Stimulated activated CD4-positive, alpha-beta T cell treated with anti-CD3 and anti-CD28 coated beads, Interleukin-1b, Interleukin-23, amount 100 ng/mL, for 48 hours (primary cell): ENCODE results near the gene GRID1.
"Not testable (repeated sequence)": the region's sequence is repeated elsewhere in the genome, so short reads cannot be mapped to it uniquely, and the experiment has no call there.

Experiments
- DNase-seq: peaks from one replicate; pipeline ENCODE4 v3.0.0-alpha.2; 2020

GRID1 gene

DNA sequence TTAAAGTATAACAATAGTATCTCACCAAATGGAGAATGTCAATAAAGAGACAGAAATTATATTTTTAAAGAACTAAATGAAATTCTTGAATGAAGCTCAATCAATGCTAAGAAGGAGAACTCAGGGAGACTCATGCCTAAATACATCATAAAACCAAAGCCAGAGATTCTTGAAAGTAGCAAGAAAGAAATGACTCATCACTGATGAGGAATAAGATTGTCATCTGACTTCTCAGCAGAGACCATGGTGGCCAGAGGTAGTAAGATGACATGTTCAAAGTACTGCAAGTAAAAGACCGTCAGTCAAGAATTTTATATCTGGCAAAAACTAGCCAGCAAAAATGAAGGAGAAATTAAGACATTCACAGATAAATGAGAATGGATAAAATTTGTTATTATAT lies 399.0 kb downstream of the GRID1 start:
- no peak for DNase-seq

DNA sequence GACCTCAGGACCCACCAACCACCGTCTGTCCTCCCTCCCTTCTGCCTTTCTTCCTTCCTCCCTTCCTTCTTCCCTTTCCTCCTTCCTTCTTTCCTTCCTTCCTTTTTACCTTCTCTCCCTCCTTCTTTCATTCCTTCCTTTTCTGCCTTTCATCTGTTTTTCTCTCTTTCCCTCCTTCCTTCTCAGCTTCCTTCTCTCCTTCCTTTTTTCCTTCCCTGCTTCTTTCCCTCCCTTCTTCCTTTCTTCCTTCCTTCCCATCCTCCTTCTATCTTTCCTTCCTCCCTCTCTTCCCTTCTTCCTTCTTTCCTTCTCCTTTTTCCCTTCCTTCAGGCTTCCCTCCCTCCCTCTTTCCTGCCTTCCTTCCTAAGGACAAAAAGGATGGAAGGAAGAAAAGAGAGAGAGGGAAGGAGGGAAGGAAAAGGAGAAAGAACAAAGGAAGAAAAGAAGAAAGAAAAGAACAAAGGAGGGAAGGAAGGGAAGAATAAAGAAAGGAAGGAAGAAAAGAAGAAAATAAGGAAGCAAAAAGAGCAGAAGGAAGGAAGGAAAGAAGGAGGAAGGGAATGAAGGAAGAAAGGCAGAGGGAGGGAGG lies 405.0 kb downstream of the GRID1 start:
- DNase-seq = no peak

DNA sequence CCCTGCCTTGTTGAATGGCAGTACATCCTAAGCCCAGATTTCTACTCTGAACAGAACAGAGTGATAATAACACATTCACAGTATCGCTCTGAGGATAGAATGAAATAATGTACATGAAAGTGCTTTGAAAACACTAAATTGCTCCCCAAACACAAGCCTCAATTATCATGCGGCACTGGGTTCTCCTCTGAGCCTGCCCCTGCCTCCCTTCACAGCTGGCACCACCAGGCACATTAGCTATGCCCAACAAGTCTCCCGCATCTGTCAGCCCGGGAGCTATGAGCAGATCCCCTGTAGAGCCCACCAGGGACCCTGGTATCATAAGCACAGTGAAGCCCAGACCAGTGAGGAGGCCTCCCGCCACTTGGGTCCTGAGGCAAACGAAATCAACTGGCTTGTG lies 405.5 kb downstream of the GRID1 start:
- DNase-seq = no peak

DNA sequence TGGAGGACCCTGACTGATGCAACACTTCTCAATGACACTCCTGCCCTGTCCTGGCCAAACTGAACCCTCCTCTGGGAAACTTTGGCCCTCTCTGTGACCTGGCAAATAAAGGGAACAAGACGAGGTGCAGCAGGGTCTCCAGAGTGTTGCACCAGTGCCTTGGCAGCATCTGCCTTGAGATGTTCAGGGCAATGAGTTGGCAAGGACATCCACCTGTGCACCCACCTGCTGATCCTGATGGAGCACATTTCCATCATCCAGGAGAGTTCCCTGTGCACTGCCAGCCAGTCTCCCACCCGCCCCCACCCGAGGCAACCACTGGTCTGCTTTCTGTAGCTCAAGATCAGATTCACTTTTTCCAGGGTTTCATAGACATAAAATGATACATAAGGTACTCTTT lies 407.4 kb downstream of the GRID1 start:
- no peak for DNase-seq

DNA sequence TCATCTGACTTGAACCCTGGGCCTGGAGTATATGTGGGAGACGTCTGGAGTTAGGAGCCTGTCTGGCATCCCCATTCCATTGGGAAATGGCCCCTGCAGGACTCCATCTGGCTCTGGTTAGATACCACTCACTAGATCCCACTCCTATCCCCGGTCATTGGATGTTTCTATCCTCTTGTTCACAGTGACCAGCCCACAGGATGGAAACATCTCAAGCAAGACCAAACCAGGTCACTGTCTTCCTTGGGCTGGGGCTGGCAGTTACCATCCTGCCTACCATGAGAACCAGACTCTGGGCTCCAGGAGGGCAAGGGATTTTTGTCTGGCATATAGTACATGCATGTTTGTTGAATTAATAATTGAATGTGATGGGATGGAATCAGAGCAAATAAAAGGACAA lies 415.7 kb downstream of the GRID1 start:
- DNase-seq = no peak

DNA sequence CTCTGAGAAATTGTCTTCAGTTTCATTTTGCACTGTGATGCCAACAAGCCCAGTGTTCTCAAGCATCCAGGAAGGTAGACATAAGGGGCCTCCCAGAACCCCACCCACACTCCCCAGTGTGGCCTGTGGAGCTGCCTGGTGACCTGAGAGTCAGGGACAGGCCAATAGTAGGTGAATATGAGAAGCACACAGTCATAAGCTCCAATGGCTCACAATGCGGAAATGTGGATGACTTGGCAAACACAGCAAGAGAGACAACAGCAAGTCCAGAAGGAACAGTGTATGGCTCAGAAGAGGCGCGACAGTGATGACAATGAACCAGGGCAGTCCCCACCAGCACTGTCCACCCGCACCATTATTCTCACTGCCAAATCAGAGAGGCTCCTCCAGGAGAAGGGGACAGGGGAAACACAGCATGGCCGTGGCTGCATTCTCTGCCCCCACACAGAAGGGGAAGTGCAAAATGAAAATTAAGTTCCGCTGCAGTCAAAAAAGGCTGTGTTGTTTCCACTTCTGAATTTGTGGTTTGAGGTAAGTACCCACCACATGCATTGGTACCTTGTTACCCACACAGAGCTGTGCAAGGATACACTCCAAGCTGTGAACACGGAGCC lies 419.8 kb downstream of the GRID1 start:
- DNase-seq = no peak

DNA sequence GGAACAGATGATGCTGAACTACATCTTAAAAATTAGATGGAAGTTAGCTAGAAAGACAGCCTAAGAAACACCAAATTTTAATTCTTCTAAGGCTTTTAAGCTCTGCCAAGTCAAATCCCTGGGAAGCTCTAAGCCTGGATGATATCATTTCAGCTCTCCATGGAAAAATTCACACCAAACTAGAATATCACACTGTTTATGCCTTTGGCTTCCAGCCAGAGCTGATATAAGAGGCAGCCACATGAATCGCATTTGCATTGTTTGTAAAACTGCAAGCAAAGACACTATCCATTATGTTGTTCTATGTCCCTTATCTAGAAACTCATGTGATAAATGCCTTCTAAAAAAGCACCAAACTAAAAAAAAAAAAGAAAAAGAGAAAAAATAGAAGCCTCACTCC lies 430.4 kb downstream of the GRID1 start:
- no peak for DNase-seq

DNA sequence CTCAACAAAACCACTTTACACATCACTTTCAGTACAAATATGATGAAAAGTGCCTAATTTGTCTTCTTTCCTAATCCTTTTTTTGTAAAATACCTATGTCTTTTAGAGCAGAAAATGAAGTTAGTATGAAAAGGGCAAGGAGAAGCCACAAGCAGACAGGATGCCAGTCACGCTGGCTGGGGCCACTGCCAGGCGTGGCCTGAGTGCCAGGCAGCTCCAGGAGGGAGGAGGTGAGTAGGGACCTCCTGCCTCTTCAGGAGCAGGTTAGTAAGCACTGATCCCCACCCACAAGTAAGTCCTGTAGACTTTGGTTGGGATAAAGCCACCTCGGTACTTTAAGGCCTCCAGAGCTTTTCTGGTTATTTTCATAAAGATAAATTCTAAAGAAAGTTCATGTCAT lies 432.0 kb downstream of the GRID1 start:
- DNase-seq = no peak

DNA sequence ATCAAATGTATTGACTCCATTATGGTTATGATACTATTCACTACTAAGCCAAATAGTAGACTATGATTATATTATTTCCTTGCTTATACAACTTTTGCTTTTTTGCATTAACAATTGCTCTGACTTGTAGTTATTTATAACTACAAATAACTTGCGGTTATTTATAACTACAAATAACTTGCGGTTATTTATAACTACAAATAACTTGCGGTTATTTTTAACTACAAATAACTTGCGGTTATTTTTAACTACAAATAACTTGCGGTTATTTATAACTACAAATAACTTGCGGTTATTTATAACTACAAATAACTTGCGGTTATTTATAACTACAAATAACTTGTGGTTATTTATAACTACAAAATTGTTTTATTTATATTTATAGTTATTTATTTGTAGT lies 436.6 kb downstream of the GRID1 start:
- not testable (repeated sequence) for DNase-seq

DNA sequence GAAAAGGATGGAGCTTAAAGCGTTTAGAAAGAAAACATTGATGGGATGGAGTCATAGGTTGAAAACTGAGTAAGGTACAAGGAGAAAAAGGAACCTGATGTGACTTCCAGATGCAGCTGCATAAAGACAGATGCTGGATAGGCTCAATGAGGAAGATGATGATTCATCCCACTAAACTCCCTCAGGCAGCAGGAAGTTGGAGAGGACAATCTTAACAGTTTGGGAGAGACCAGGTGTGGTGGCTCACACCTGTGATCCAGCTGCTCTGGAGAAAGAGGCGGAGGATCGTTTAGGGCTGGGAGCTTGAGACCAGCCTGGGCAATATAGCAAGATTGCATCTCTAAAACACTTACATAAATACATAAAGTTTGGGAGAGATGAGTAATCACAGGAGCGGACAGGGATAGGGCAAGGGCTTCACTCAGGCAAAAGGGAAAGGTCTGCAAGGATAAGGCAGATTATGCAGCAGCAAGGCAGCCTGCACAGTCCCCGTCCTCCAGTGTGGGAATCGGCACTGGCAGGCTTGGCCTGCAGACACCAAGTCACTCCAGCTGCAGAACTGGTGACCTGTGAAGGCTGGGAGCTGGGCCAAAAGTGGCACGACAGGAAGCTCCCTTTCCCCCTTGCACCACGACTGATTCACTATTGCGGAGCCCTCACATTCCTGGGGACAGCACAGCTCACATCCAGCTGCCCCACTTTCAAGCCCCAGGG lies 438.5 kb downstream of the GRID1 start:
- no peak for DNase-seq

DNA sequence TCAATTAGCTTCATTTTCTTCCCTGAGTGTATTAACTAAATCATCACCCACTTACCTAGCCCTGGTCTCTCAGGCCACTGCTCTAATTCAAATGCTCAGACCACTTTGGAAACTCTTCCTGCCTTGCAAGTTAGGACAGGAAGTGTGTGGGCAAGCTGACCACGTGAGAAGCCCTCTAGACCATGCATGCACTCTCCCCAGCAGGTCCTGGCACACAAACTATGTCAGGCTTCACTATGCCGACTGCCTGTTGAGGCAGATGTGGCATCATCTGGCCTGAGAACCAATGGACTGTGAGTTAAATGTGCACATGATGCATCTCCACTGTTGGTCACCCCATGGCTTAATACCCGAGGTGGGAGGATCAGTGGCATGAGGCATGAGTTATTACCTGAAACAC lies 439.6 kb downstream of the GRID1 start:
- DNase-seq = no peak

DNA sequence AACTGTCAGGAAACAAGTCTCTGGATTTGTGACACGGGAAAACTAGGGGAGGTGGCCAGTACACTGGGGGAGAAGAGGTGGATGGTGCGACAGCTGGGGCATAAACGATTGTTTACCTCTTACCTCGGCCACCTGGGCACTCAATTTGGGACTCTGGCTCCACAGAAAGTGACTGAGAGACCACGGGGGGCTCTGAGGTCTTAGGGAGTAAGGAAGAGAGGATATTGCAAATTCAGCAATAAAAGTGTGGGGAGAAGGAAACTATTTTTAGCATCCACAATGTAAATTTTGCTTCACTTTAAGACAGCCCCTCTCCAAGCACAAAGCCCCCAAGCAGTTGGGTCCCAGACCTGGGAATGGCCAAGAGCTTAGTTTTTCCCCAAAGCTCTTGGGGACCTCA lies 440.5 kb downstream of the GRID1 start:
- DNase-seq = no peak

DNA sequence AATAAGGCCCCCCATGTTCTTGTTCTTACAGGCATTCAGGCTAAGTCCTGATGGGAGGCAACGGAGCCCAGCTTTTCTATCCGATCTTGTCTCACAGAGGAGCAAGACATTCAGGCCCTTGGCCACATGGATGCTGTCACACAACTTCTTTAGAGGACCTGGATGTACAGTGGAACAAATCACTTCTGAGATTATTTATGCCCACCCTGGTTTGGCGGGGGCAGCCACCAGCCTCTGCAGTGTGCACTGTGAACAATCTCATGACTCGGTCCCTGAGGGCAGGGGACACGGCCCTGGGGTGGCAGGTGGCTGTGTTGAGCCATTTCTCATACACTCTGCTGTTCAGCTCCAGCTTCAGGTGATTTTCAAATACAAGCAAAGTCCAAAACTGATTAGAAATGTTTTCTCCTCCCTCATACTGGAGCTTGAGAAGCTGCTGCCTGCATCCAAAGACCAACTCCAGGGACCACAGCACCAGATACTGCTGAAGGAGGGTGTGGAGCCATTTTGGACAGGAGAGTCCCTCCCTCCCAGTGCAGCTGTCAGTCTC lies 441.3 kb downstream of the GRID1 start:
- DNase-seq = no peak

DNA sequence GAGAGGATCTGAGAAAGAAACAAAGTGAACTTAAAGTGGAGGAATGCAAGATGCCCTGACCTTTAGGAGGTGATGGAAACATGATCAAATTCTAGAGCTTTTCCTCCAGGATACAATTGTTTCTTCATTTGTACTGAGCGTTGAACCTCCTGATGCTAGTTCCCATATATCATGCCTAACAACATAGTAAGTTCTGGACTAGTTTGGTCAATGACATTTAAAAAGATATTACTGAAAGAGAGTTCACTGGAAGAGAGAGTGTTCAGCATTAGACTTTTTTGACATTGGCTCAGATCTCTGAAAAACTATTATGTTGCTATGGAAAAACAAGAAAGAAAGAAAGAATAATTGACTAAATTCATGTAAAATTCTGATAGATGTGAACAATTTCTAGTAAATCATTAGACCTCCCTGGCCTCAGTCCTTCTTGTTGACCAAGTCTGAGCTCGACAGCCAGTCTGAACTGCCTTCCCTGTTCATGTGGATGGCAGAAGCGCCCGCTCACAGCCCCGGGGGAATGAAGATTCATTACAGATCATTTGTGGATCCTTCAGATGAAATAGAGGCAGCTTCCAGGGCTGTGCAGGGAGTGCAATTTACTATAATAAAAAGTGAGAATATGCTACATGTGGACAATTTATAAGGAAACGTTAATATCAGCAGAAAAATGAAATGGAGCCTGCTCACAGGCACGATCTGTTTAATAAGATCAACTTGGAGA lies 442.1 kb downstream of the GRID1 start:
- no peak for DNase-seq

DNA sequence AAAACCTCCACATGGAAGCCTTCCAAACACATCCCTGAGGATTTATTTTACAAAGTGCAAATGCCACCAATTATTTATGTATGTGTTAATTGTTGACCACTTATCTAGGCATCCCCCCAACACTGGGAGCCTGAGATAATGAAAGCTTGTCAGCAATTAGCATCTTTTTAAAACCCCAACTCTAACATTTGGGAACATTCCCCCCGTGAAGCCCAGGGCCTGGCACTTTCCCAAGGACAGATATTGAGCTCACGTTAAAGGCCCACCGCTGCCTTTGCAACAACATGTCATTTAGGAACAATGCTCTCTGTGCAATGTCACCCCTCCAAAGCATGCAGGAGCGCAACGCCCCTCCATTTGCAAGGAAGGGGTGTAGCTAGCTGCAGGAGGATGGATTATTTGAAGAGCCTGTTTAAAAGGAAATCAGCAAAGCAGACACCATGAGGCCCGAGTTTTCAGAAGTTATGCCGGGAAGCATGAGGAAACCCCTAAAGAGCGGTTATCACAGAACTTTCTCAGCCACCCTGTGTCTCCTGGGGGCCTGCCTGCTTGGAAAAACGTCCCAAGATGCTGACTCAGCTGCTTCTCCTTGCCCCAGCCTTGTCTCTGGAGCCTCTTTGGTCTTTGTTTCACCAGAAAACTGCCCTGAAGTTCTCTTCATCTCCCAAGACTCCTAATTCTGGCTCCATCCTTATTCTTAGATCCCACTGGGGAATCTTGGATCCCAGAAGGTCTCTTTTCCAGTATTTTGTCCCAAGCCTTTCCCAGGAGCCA lies 444.1 kb downstream of the GRID1 start:
- no peak for DNase-seq

DNA sequence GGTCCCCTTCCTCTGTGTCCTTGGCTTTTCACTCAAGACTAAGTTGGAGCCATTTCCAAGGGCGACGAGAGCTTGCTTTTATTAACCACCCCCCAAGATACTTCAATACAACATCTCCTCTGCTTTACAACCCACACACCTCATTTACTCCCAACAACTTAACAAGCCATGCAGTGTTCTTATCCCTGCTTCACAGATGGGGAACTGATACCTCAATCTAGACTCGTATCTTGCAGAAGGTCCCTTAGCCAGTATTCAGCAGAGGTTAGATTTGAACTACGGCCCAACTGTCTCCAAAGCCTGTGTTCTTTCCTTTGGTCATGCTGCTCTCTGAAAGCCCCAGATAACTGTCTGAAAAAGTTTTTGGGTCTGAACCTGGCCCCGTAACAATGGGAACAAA lies 444.8 kb downstream of the GRID1 start:
- DNase-seq = no peak

DNA sequence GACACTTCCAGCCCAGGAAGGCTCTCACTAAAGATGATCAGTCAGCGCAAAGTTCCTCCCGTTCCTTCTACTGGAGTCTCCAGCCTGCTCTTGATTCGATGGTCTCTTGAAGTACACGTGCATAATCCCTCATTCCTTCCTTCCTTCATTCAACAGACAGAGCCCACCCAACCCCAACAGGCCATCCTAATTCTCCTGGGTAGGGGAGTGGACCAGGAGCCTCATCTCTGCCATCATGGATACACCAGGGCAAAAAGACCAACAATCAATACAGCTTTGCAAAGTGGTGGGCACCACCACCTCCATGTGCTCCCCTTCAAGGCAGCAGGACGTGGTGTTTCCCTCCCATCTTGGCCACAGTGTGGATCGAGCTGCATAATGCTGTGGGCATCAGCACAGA lies 446.3 kb downstream of the GRID1 start:
- DNase-seq = no peak

DNA sequence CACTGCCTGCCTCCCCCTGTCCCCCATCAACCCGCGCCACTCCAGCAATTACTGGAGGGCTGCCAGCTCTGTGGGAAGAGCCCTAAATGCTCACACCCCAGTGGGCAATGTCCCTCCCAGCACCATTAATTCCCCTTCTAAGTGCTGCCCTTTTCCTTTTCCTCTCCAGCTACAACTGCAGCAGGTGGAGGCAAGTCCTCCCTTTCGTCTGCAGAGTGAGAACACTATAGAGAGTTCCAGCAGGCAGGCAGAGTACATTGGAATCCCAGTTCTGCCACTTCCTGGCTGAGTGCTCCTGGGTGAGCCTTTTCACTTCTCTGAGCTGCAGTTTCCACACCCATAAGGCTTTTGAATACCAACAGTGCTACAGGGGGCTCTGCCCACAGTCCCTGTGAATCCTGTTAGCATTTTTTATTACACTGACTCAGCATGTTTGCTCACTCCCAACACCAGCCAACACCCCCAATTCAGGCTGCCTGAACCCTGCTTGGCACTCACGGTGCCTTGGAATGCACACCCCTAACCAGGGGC lies 447.0 kb downstream of the GRID1 start:
- DNase-seq = no peak

DNA sequence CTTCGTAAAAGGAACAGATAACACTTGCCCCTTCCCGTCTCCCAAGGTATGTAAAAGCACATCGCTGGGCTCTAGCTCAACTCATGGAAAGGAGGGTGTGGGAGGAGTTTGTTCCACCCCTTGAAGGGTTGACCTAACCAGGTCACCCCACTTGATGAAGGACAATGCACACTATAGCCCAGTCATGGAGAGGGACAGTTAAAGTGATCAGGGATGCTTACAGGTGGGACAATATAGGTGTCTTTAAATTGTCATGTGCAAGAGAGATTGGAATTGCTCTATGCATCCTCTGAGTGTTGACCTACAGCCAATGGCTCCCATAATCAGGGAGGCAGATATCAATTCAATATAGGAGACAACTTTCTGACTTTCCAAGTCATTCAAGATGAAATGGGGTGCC lies 448.2 kb downstream of the GRID1 start:
- no peak for DNase-seq

DNA sequence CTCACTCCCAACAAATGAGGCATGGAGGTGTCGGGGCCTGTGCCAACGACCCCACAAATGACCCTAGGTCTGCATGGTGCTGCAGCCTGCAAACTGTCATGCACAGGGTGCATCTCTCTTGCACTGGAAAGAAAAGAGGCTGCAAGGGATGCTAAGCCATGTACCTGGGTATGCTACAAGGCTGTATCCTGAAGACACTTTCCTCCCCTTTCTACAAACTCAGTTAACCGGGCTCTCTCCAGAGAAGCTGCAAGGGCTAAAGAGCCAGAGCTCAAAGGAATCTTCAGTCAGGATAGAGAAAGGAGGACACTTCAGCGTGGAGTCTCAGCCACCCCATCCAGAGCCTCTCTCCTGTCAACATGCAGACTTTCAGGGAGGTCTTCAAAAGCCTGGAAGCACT lies 449.0 kb downstream of the GRID1 start:
- no peak for DNase-seq

DNA sequence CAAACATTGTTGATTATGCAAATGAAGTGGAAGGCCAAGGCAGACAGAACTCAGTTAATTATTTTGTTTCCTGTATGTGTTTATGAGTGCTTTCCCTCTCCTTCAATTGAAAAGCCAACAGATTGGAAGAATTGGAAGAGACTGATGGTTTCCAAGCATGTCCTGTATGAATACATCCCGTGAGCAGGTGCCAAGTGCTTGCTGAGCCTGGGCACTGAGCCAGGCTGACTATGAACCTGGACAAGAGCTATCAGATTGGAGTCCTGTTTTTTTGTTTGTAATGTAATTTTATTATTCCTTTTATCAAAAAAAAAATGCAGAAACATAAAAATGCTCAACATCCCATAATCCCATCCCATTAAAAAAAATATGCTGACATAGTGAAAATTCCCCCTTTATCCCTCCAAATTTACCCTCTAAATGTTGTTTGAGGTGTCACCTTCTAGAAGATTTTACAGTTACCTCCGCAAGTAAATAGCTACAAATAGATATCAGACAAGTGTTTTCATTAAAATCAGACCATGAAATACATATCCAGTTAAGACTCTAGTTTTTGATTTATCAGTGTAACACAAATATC lies 449.5 kb downstream of the GRID1 start:
- no peak for DNase-seq

DNA sequence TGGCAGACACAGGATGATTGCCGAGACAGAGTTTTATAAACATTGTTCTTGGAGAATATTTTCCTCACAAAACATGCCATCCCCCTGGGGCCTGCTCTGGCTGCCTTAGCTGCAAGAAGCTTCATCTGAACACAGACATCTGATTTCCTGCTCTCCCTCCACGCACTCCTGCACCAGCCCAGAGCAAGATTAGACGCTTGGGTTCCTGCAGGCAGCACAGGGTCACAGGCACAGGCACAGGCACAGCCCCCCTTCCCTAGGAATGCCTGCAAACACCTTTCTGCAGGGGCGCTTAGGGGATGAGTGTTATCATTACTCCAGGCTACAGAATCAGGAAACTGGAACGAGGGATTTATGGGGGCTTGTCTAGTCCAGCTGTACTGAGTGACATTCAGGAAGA lies 450.3 kb downstream of the GRID1 start:
- DNase-seq = no peak
